HG03039 (cell line): ENCODE results near the gene SYT5.
A peak's percentile ranks its signal among the peaks of the same experiment; 100 is the strongest.
"Not testable (repeated sequence)": the region's sequence is repeated elsewhere in the genome, so short reads cannot be mapped to it uniquely, and the experiment has no call there.

Experiments used
- ATAC-seq: cut with Tn5 transposase; IDR thresholded peaks from one replicate; pipeline ENCODE4 v1.9.1; 2021; ENCODE audit warnings: mild to moderate bottlenecking, moderate library complexity; ENCODE audit not compliant: unreplicated experiment

The SYT5 gene

DNA sequence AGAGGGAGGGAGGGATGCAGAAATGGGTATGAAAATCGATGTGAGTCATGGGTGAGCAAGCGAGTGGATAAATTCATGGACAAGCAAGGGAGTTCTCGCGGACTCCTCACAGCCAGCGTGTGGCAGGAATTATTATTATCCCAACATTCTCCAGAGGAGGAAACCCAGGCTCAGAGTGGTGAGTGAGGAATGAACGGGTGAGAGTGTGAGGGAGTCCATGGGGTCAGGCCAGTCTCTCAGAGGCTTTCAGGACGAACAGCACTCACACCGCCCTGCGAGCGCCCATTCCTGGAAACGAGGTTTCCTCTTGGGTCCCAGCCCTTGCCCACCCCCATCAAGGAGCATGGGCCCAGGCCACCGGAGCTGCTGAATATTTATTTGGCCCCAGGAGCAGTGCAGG is 7.3 kb downstream of the SYT5 start:
- ATAC-seq, result no peak

DNA sequence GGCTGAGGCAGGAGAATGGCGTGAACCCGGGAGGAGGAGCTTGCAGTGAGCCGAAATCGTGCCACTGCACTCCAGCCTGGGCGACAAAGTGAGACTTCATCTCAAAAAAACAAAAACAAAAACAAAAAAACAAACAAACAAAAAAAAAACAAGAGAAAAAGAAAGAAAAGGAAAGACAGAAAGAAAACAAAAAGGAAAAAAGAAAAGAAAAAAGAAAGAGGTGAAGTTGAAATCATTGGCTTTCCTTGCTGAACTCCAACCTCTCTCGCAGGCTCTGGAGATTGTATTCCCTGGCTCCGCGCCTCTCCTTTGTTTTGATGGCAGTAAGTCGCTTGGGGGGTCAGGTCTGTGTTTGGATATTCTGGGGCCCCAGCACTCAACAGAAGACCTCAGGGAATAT is 7.8 kb downstream of the SYT5 start:
- ATAC-seq, result not testable (repeated sequence)

- no peak for ATAC-seq
Observed at GRCh38 chr19:55171440-55171839, 8.6 kb downstream of the SYT5 start.

- no peak for ATAC-seq
Observed at GRCh38 chr19:55169136-55169535, 11.0 kb downstream of the SYT5 start.

- peak; percentile 68 for ATAC-seq
Observed at GRCh38 chr19:55166530-55167268, 13.4 kb downstream of the SYT5 start, which contains the start of gene DNAAF3. Gene DNAAF3, minus strand, starts transcription at chr19:55166613. Its CDS starts 200 bp downstream, at chr19:55166413.

DNA sequence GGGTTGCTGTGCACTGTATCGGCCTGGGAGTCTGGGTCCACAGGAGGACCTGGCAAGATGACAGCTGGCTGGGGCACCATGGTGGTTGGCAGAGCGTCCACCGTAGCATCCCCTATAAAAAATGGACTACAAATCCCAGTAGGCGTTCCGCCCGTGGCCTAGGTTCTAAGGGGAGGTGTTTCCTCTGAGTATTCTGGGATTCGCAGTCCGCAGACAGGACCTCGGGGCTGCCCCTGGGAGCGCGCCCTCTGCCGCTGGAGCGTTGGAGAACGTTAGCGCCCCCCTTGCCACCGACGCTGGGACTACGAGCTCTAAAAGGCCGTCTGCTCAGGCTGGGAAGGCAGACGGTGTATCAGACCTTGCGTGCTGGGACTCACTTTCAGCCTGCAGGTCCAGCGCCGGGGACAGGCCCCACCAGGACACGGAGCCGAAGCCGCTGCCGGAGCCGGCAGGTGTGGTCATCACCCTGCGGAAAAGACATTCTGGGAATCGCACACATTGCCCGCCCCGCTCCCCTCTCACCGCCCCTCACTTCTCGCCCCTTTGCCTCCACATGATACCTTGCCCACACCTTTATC is 14.0 kb downstream of the SYT5 start:
- no peak for ATAC-seq

GRCh38 chr19:55161571-55162322 is 18.3 kb downstream of the SYT5 start:
- ATAC-seq, result no peak

GRCh38 chr19:55160986-55161365 is 19.1 kb downstream of the SYT5 start:
- no peak for ATAC-seq

DNA sequence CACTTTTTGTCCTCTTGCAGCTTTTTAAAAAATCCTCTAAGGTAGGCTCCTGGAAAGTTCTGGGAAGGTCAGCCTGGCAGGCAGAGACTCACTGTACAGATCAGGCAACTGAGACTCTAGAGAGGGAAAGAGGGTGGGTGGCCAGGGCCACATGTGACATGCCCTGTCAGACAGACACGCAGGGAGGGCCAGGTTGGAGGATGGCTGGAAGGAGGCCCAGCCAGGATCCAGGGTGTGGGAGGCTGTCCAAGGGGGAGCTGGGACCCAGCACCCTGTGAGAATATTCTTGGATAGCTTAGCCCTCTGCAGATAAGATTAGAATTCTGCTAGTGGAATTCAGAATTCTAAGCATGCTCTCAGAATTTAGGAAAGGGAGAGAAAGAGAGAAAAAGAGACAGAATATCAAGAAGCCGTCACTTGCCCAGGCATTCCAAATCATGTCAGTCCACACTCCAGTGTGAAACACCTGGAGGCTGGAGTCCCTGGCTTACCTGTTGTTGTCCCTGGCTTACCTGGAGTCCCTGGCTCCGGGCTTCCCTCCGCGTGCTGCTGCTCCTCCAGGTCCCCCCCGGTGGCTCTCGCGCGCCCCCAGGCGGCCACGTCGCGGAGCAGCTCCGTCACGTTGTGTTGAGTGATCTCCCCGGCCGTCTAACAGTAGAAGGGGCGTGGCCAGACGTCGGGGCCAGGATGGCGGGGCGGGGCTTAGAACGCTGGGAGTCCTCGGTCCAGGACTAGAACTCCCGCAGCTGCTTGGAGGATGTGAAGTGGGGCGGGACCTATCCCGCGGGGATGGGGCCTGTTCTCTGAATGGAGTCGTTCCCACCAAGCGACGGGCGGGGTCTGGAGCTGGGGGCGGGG is 19.7 kb downstream of the SYT5 start:
- ATAC-seq, result no peak

- no peak for ATAC-seq
Observed at GRCh38 chr19:55158848-55159749, 21.0 kb downstream of the SYT5 start.

GRCh38 chr19:55158423-55158822 is 21.7 kb downstream of the SYT5 start:
- ATAC-seq, result no peak

- ATAC-seq, result no peak
Observed at GRCh38 chr19:55157064-55157908, 22.8 kb downstream of the SYT5 start, which contains the start of gene TNNI3. Gene TNNI3, minus strand, starts transcription at chr19:55157732. Its CDS starts 143 bp downstream, at chr19:55157589.

DNA sequence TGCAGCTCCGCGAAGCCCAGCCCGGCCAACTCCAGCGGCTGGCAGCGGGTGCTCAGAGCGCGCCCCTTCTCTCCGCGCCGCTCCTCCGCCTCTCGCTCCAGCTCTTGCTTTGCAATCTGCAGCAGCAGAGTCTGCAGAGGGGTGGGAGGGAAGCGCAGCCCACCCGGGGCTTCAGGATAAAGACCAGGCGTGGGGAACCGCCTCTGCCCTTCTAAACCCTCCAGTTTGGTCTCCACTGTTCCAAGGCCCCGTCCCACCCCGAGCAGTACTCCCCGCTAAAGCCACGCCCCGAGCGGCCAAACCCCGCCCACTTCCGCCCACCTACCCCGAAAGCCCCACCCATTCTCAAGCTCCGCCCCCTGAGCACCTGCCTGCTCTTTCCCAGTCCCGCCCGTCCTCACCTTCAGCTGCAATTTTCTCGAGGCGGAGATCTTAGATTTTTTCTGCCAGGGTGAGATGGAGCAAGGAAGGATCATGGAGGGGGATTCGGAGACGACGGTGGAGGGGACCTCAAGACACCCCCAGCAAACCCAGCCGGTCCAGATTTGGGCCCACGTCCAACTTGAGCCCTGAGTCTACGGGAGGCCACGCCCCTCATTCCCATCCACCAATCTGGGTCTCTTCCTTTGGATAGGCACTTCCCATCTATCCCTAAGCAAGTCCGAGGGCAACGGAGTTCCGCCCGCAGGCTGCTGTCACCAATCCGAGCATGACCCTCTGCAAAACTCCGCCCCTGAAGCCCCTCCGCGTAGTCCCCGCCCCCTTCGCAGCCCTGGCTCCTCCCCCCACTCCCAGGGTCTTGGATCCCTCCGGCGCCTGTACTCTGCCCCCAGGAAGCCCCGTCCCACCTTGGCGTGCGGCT is 23.7 kb downstream of the SYT5 start:
- no peak for ATAC-seq

DNA sequence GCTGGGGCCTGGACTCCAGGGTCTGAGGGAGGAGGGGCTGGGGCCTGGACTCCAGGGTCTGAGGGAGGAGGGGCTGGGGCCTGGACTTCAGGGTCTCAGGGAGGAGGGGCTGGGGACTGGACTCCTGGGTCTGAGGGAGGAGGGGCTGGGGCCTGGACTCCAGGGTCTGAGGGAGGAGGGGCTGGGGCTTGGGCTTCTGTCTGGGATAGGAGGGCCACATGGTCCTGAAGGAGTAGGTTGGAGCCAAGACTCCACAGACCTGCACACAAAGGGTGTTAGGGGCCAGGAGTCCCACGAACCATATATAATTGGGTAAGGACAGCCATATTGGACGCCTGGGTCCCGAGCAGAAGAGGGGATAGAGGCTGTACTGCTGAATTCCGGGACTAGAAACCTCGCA is 24.3 kb downstream of the SYT5 start:
- ATAC-seq, result not testable (repeated sequence)

- ATAC-seq, result no peak
Observed at GRCh38 chr19:55153652-55154264, 26.3 kb downstream of the SYT5 start.

- no peak for ATAC-seq
Observed at GRCh38 chr19:55152017-55152416, 28.1 kb downstream of the SYT5 start.
